ENCODE data around the gene CTBP2.

- TF ChIP-seq ZC3H4 (CRISPR knock-in tag; IDR thresholded peaks at IDR 0.05; ENCODE audit: borderline replicate concordance) = no peak
- no peak for TF ChIP-seq ZNF670 (CRISPR knock-in tag; IDR thresholded peaks at IDR 0.05; ENCODE audit: borderline replicate concordance)
- TF ChIP-seq CTCF (CRISPR knock-in tag; IDR thresholded peaks at IDR 0.05) = no peak
- no peak for TF ChIP-seq ZBTB40 (IDR thresholded peaks at IDR 0.05)
- no peak for TF ChIP-seq ZBTB40 (CRISPR knock-in tag; IDR thresholded peaks at IDR 0.05)
- TF ChIP-seq TCF12 (IDR thresholded peaks at IDR 0.05) = no peak
- TF ChIP-seq TCF12 (CRISPR knock-in tag; IDR thresholded peaks at IDR 0.05) = no peak
- TF ChIP-seq CEBPG (CRISPR knock-in tag; IDR thresholded peaks at IDR 0.05) = no peak
- no peak for TF ChIP-seq RNF219 (CRISPR knock-in tag; IDR thresholded peaks at IDR 0.05)
- TF ChIP-seq TERF1 (CRISPR knock-in tag; IDR thresholded peaks at IDR 0.05) = no peak
- no peak for TF ChIP-seq TAF15 (IDR thresholded peaks at IDR 0.05; ENCODE audit: low read depth, low read length, poor library complexity, severe bottlenecking)
- TF ChIP-seq RFXANK (CRISPR knock-in tag; IDR thresholded peaks at IDR 0.05) = no peak
- no peak for TF ChIP-seq HNF1B (CRISPR knock-in tag; IDR thresholded peaks at IDR 0.05)
- no peak for TF ChIP-seq ZSCAN30 (CRISPR knock-in tag; IDR thresholded peaks at IDR 0.05)
- TF ChIP-seq NKX3-1 (CRISPR knock-in tag; IDR thresholded peaks at IDR 0.05) = no peak
These were observed 144.2 kb downstream of the CTBP2 start for GRCh38 chr10:125016123-125016522.

Measured in HepG2 (cell line).